Osteoblast (primary cell): Measurements from ENCODE around the gene RASIP1. TPM values are rescaled to one million over a fixed set of nuclear protein-coding genes. Genes with fewer than 3 reads are reported as not detected.

ENCODE experiments used
- DNase-seq: peaks from one replicate; pipeline ENCODE4 v3.0.0; 2011; ENCODE audit warnings: low spot score, mixed read lengths; ENCODE audit not compliant: insufficient read length; ENCODE audit errors: missing footprints
- H2AFZ ChIP-seq: 2 replicates; pipeline ENCODE4 v1.6.0; 2011; ENCODE audit warnings: mild to moderate bottlenecking, low read length
- H3K27ac ChIP-seq: 2 replicates; pipeline ENCODE4 v1.5.1; 2011; ENCODE audit warnings: mild to moderate bottlenecking, low read depth, low read length, moderate library complexity
- H3K27me3 ChIP-seq: 2 replicates; pipeline ENCODE4 v1.6.0; 2012; ENCODE audit warnings: mild to moderate bottlenecking, control low read depth, inconsistent platforms, low read length, moderate library complexity; ENCODE audit not compliant: insufficient read depth
- H3K36me3 ChIP-seq: 2 replicates; pipeline ENCODE4 v1.5.1; 2011; ENCODE audit warnings: mild to moderate bottlenecking, low read length, control low read depth, moderate library complexity; ENCODE audit not compliant: insufficient read depth
- H3K4me1 ChIP-seq: 2 replicates; pipeline ENCODE4 v1.5.1; 2011; ENCODE audit warnings: mild to moderate bottlenecking, low read length, control low read depth, moderate library complexity; ENCODE audit not compliant: insufficient read depth
- H3K4me2 ChIP-seq: 2 replicates; pipeline ENCODE4 v1.6.0; 2011; ENCODE audit warnings: mild to moderate bottlenecking, low read length; ENCODE audit not compliant: insufficient read depth
- H3K4me3 ChIP-seq: fragments of 200-600 bp; sonication (generic); 3 replicates; pipeline ENCODE4 v1.5.1; 2012; ENCODE audit warnings: mild to moderate bottlenecking, low read length, inconsistent platforms; ENCODE audit not compliant: insufficient read depth
- H3K79me2 ChIP-seq: 2 replicates; pipeline ENCODE4 v1.6.0; 2012; ENCODE audit warnings: mild to moderate bottlenecking, low read length, control low read depth, inconsistent platforms; ENCODE audit not compliant: insufficient read depth
- H3K9me3 ChIP-seq: 2 replicates; pipeline ENCODE4 v1.5.1; 2011; ENCODE audit warnings: low read depth, low read length, control low read depth
- H4K20me1 ChIP-seq: 2 replicates; pipeline ENCODE4 v1.6.0; 2012; ENCODE audit warnings: mild to moderate bottlenecking, low read length, control low read depth; ENCODE audit not compliant: insufficient read depth
- CTCF ChIP-seq: IDR thresholded peaks from 2 replicates; pipeline ENCODE4 v1.5.1; 2011; ENCODE audit warnings: mild to moderate bottlenecking, low read depth, low read length, moderate library complexity; ENCODE audit errors: extremely low read depth
- total RNA-seq: library from RNA; depleted of rRNA; stranded (reverse); fragments of >200 nt; gene quantifications from 2 replicates; pipeline ENCODE4 v1.2.3, GENCODE V29; 2012

The RASIP1 gene
- total RNA-seq, 1 donor = 3.6 TPM

GRCh38 chr19:48674216-48674809 is 66.1 kb downstream of the RASIP1 start:
- H2AFZ ChIP-seq = no peak overlapping the region
- peaks cover 5% of the 10 kb centered on the region for H3K27me3 ChIP-seq
- H3K4me1 ChIP-seq = no peaks in the 10 kb centered on the region
- no peak overlapping the region for H3K4me2 ChIP-seq
- H3K36me3 ChIP-seq = no peaks in the 10 kb centered on the region
- peak; percentile 73 for DNase-seq
- H4K20me1 ChIP-seq = no peaks in the 10 kb centered on the region
- no peak overlapping the region for H3K4me3 ChIP-seq
- H3K79me2 ChIP-seq = no peaks in the 10 kb centered on the region
- H3K27ac ChIP-seq = no peak overlapping the region
- no peaks in the 10 kb centered on the region for H3K9me3 ChIP-seq
- no peak for TF ChIP-seq CTCF

- no peak for TF ChIP-seq CTCF
- Histone ChIP-seq H2AFZ (no peak overlapping the region), H3K27ac (no peak overlapping the region), H3K4me1 (no peaks in the 10 kb centered on the region), H3K36me3 (no peaks in the 10 kb centered on the region), H3K9me3 (no peaks in the 10 kb centered on the region), H3K27me3 (peaks cover 5% of the 10 kb centered on the region), H3K4me3 (no peak overlapping the region), H3K4me2 (no peak overlapping the region), H3K79me2 (no peaks in the 10 kb centered on the region), H4K20me1 (no peaks in the 10 kb centered on the region)
- peak; percentile 81 for DNase-seq
Measured at GRCh38 chr19:48673436-48674100, 66.8 kb downstream of the RASIP1 start.

GRCh38 chr19:48672994-48673393 is 67.4 kb downstream of the RASIP1 start, which contains the start of gene NTN5:
NTN5 (minus strand) TSS chr19:48673017; CDS start chr19:48670986, 2,031 bp downstream.
- H3K79me2 ChIP-seq = no peaks in the 10 kb centered on the region
- no peaks in the 10 kb centered on the region for H3K36me3 ChIP-seq
- no peak within 1 kb of the TSS for H2AFZ ChIP-seq
- H3K4me2 ChIP-seq = no peak within 1 kb of the TSS
- H3K4me1 ChIP-seq = no peaks in the 10 kb centered on the region
- peaks cover 2% of the 10 kb centered on the region for H3K27me3 ChIP-seq
- peak; percentile 53 for DNase-seq
- no peak within 1 kb of the TSS for H3K27ac ChIP-seq
- H3K9me3 ChIP-seq = no peaks in the 10 kb centered on the region
- no peak within 1 kb of the TSS for H3K4me3 ChIP-seq
- no peak for TF ChIP-seq CTCF
- no peaks in the 10 kb centered on the region for H4K20me1 ChIP-seq

- Histone ChIP-seq H3K4me2 (no peak overlapping the region), H3K79me2 (no peaks in the 10 kb centered on the region), H3K4me3 (no peak overlapping the region), H3K27me3 (no peaks in the 10 kb centered on the region), H4K20me1 (no peaks in the 10 kb centered on the region), H3K4me1 (no peaks in the 10 kb centered on the region), H3K27ac (no peak overlapping the region), H2AFZ (no peak overlapping the region), H3K36me3 (no peaks in the 10 kb centered on the region), H3K9me3 (no peaks in the 10 kb centered on the region)
- DNase-seq = peak; percentile 66
- no peak for TF ChIP-seq CTCF
Measured at GRCh38 chr19:48671446-48671995, 68.9 kb downstream of the RASIP1 start.
